A172 (cell line): Measurements from ENCODE around the gene GATAD1. TPM values are rescaled to one million over a fixed set of nuclear protein-coding genes. Genes with fewer than 3 reads are reported as not detected.
"Not testable (repeated sequence)": the region's sequence is repeated elsewhere in the genome, so short reads cannot be mapped to it uniquely, and the experiment has no call there.

Source experiments
- DNase-seq: peaks from one replicate; pipeline ENCODE4 v3.0.0-alpha.2; 2015; ENCODE audit warnings: low spot score
- total RNA-seq: library from RNA; depleted of rRNA; stranded (reverse); fragments of >200 nt; shearing (Covaris generic); gene quantifications from 2 replicates; pipeline ENCODE4 v1.2.3, GENCODE V29; 2014; rRNA removed

The GATAD1 gene
- total RNA-seq, result 16.4 and 17.6 TPM in 2 replicates

- DNase-seq, result peak; percentile 90
Measured at GRCh38 chr7:92447345-92448204, at the start of gene GATAD1. Gene GATAD1, plus strand, starts transcription at chr7:92447482. Its CDS starts 248 bp downstream, at chr7:92447730.

GRCh38 chr7:92397542-92397941 is 49.7 kb upstream of the GATAD1 start:
- DNase-seq, result no peak

GRCh38 chr7:92400013-92400412 is 47.3 kb upstream of the GATAD1 start:
- DNase-seq, result no peak

GRCh38 chr7:92402920-92403759 is 44.1 kb upstream of the GATAD1 start:
- no peak for DNase-seq

GRCh38 chr7:92403760-92404074 is 43.6 kb upstream of the GATAD1 start:
- no peak for DNase-seq

- DNase-seq, result no peak
Measured at GRCh38 chr7:92404170-92404614, 43.1 kb upstream of the GATAD1 start.

GRCh38 chr7:92409357-92409756 is 37.9 kb upstream of the GATAD1 start:
- no peak for DNase-seq

GRCh38 chr7:92410162-92410561 is 37.1 kb upstream of the GATAD1 start:
- DNase-seq, result not testable (repeated sequence)

- no peak for DNase-seq
Measured at GRCh38 chr7:92412745-92413144, 34.5 kb upstream of the GATAD1 start.

- DNase-seq, result no peak
Measured at GRCh38 chr7:92413550-92413949, 33.7 kb upstream of the GATAD1 start.

GRCh38 chr7:92415225-92415624 is 32.1 kb upstream of the GATAD1 start:
- DNase-seq, result no peak

- DNase-seq, result no peak
Measured at GRCh38 chr7:92417913-92418312, 29.4 kb upstream of the GATAD1 start.

GRCh38 chr7:92421676-92422435 is 25.4 kb upstream of the GATAD1 start:
- DNase-seq, result no peak

GRCh38 chr7:92422926-92423325 is 24.4 kb upstream of the GATAD1 start:
- no peak for DNase-seq

GRCh38 chr7:92423710-92424131 is 23.6 kb upstream of the GATAD1 start:
- no peak for DNase-seq

- no peak for DNase-seq
Measured at GRCh38 chr7:92425311-92425947, 21.9 kb upstream of the GATAD1 start.

GRCh38 chr7:92427193-92427592 is 20.1 kb upstream of the GATAD1 start:
- DNase-seq, result no peak

- no peak for DNase-seq
Measured at GRCh38 chr7:92432299-92432946, 14.9 kb upstream of the GATAD1 start.

- no peak for DNase-seq
Measured at GRCh38 chr7:92433019-92433418, 14.3 kb upstream of the GATAD1 start.

GRCh38 chr7:92435542-92435941 is 11.7 kb upstream of the GATAD1 start:
- DNase-seq, result no peak
